B cell (primary cell): ENCODE results near the gene ERGIC1.

Source experiments
- CTCF ChIP-seq: fragments of 200-600 bp; IDR thresholded peaks from one replicate; pipeline ENCODE4 v1.8.0; 2022; ENCODE audit warnings: antibody characterized with exemption, mild to moderate bottlenecking
- EZH2 ChIP-seq: IDR thresholded peaks from 2 replicates; pipeline ENCODE4 v1.6.1; 2012; ENCODE audit warnings: borderline replicate concordance, low read depth, mild to moderate bottlenecking, moderate library complexity, low read length; ENCODE audit not compliant: insufficient read depth, poor library complexity, severe bottlenecking

GRCh38 chr5:172796306-172796705 lies 37.7 kb upstream of the ERGIC1 start:
- TF ChIP-seq CTCF = no peak
- TF ChIP-seq EZH2 = no peak
